Astrocyte of the cerebellum (primary cell): ENCODE data around the gene POLR3G.

Experiments used
- DNase-seq: peaks from one replicate; pipeline ENCODE4 v3.0.0-alpha.2; 2011; ENCODE audit warnings: low read depth
- H3K4me3 ChIP-seq: 2 replicates; pipeline ENCODE4 v1.5.1; 2011; ENCODE audit warnings: mild to moderate bottlenecking, low read depth, low read length, moderate library complexity
- CTCF ChIP-seq: IDR thresholded peaks from 2 replicates; pipeline ENCODE4 v1.5.1; 2012; ENCODE audit warnings: low read length, low read depth, moderate library complexity, mild to moderate bottlenecking; ENCODE audit errors: missing control alignments
- in situ Hi-C: cut with HindIII; loops from 2 replicates; pipeline ENCODE4 v1.10.0; 2017; ENCODE audit warnings: low sequenced_read_pairs

The POLR3G gene

DNA sequence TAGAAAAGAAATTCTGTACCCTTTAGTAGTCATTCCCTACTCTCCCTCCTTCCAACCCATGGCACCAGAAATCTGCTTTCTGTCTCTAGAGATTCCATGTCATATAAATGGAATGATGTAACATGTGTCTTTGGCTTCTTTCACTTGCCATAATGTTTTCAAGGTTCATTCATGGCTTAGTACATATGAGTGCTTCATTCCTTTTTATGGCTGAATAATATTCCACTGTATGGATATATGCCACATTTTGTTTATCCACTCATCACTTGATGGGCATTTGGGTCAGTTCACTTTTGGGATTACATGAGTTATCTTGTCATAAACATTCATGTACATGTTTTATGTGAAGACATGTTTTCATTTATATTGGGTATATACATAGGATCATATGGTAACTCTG is 19.4 kb downstream of the POLR3G start:
- in situ Hi-C loops, result no loop called here
- no peak overlapping the region for H3K4me3 ChIP-seq
- no peak for DNase-seq
- no peak for TF ChIP-seq CTCF

DNA sequence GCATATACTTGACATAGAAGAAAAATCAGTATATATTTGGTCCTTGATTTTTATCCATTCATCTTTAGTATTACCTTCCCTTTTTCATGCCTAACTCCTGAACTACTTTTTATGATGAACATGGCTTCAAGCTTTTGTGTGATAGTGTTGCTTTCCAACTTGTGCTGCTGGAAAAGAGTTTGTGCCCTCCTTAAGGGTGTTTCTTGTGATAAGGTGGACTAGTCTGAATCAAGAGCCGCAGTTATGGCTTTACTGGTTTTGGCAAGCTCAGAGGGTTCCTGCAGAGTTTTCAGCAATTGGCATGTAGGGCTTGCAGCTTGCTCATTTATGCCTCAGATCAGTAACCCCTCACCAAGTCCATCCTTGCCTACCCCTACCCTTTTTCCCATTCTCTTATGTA is 20.5 kb downstream of the POLR3G start:
- DNase-seq, result no peak
- TF ChIP-seq CTCF, result no peak
- in situ Hi-C loops, result no loop called here
- H3K4me3 ChIP-seq, result no peak overlapping the region

DNA sequence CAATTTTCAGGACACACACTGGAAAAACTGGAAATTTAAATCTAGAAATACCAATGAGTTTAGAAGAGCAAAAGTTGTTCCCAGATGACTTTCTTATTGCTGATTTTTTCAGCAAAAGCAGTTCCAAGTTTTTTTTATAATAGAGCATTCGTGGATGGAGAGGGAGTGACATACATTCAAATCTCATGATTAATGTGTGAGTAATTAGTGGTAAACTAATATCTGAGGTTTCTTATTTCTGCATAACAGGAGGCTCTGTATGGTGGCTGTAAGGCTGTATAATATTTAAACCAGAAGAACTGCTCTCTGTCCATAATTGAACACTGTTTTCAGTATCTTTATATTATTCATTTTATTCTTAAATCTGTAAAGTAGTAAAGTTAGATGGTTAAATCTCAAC is 28.9 kb downstream of the POLR3G start:
- in situ Hi-C loops, result no loop called here
- no peak for DNase-seq
- no peak for TF ChIP-seq CTCF

DNA sequence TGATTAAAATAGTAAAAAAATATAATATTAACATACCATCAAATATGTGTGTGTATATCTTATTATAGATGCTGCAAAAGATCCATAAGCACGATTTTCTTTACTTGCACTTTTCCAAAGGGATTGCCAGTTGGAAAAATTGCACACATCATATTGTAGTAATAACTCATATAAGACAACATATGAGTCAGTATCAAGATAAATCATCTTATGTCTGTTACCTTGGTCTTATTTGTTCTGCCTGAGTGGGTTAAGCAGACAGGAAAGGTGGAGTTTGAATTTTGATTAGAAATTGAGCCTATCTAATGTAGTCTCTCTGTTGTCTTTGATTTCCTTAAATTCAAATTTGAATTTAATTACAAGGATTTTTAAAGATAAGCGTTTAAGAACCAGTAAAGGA is 30.1 kb downstream of the POLR3G start:
- in situ Hi-C loops, result no loop called here
- DNase-seq, result no peak
- H3K4me3 ChIP-seq, result no peak overlapping the region
- no peak for TF ChIP-seq CTCF

More for the DNA sequence above, 28.9 kb downstream of the POLR3G start:
- no peak overlapping the region for H3K4me3 ChIP-seq

DNA sequence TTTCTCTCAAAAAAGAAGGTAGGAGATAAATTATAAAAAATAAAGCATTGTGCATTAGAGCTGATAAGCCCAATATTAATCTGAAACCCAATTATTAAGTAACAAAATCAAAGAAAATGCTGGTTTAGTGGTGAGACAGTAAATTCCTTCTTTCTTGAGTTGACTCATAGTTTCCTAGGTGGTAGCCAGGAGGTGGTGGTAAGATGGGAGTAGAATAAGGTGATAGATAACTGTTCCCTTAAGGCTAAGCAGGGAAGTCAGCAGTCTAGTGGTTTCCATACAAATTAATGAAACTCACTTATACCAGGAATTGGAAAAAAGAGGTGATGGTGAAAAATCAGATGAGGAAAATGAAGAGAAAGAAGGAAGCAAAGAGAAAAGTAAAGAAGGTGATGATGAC is 31.6 kb downstream of the POLR3G start:
- in situ Hi-C loops, result no loop called here
- DNase-seq, result no peak
- no peak overlapping the region for H3K4me3 ChIP-seq
- TF ChIP-seq CTCF, result no peak

DNA sequence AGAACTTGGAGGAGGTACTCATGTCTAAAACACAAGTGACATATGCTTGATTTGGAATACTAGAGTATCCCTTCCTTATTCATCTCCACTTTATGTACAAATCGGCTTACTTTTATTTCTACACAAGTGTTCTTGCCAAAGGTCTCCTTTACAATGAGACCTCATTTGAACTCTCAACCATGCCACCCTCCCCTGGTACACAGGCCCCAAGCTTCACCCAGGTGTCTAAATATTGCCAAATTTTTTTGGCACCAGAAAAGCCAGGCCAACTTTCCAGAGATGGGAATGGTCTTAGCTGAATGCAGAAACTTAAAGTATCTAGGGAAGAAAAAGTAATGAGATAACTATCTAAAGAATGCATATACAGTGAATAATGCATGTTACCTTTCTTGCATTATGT is 35.8 kb downstream of the POLR3G start:
- no peak for DNase-seq
- H3K4me3 ChIP-seq, result no peak overlapping the region
- in situ Hi-C loops, result no loop called here
- TF ChIP-seq CTCF, result no peak

- no peak for TF ChIP-seq CTCF
- no peak for DNase-seq
- H3K4me3 ChIP-seq, result no peak overlapping the region
- in situ Hi-C loops, result no loop called here
Observed at GRCh38 chr5:90514520-90514919, 39.9 kb downstream of the POLR3G start.
